Measurements from ENCODE around the gene TRPM3. TPM values are rescaled to one million over a fixed set of nuclear protein-coding genes. Genes with fewer than 3 reads are reported as not detected.

The TRPM3 gene
- total RNA-seq, 1 experiment from 2014 or later = 5.4 TPM

GRCh38 chr9:70580606-70581195 lies 540.7 kb downstream of the TRPM3 start:
- POLR2A ChIA-PET = no interaction called here
- TF ChIP-seq CREB1 (CRISPR knock-in tag; IDR thresholded peaks at IDR 0.05) (no peak), STAT6 (CRISPR knock-in tag; conservative IDR thresholded peaks at IDR 0.05; ENCODE audit: low read depth) (no peak)
- H3K4me3 Mint-ChIP-seq = no peak overlapping the region
- H3K4me1 Mint-ChIP-seq = peaks cover 5% of the 10 kb centered on the region
- no peaks in the 10 kb centered on the region for H3K27me3 Mint-ChIP-seq (ENCODE audit: low read depth)
- H3K27ac Mint-ChIP-seq = no peak overlapping the region
- H3K36me3 Mint-ChIP-seq = no peaks in the 10 kb centered on the region
- no peaks in the 10 kb centered on the region for H3K9me3 Mint-ChIP-seq
- CTCF ChIA-PET = no interaction called here
- no peak for DNase-seq (ENCODE audit: low spot score)
- no peak for ATAC-seq

GRCh38 chr9:70579686-70580085 lies 541.7 kb downstream of the TRPM3 start:
- Mint-ChIP-seq H3K27me3 (ENCODE audit: low read depth) (no peaks in the 10 kb centered on the region), H3K36me3 (no peaks in the 10 kb centered on the region), H3K9me3 (no peaks in the 10 kb centered on the region), H3K27ac (no peak overlapping the region), H3K4me3 (no peak overlapping the region), H3K4me1 (peaks cover 5% of the 10 kb centered on the region)
- ChIA-PET CTCF (interaction anchor here (1.2 kb wide), 1 partner anchor 23 kb away, joined by 3 read pairs; no protein-coding TSS in a partner anchor), POLR2A (no interaction called here)
- DNase-seq (ENCODE audit: low spot score) (no peak), ATAC-seq (no peak)
- TF ChIP-seq NFYB (CRISPR knock-in tag; conservative IDR thresholded peaks at IDR 0.05; ENCODE audit: low read depth) (no peak), E2F1 (CRISPR knock-in tag; IDR thresholded peaks at IDR 0.05) (no peak), RELA (CRISPR knock-in tag; IDR thresholded peaks at IDR 0.05; ENCODE audit: borderline replicate concordance) (no peak), JAZF1 (CRISPR knock-in tag; IDR thresholded peaks at IDR 0.05) (no peak), ARID4B (CRISPR knock-in tag; IDR thresholded peaks at IDR 0.05; ENCODE audit: borderline replicate concordance) (no peak), IRF2 (CRISPR knock-in tag; IDR thresholded peaks at IDR 0.05; ENCODE audit: borderline replicate concordance, low read depth) (no peak), CREM (CRISPR knock-in tag; IDR thresholded peaks at IDR 0.05) (no peak), ELF4 (CRISPR knock-in tag; IDR thresholded peaks at IDR 0.05; ENCODE audit: low read depth) (no peak), ZSCAN18 (CRISPR knock-in tag; IDR thresholded peaks at IDR 0.05) (no peak), FOXK1 (CRISPR knock-in tag; IDR thresholded peaks at IDR 0.05) (no peak), HMGXB4 (CRISPR knock-in tag; IDR thresholded peaks at IDR 0.05) (no peak), MXD4 (CRISPR knock-in tag; IDR thresholded peaks at IDR 0.05; ENCODE audit: borderline replicate concordance) (no peak), SOX15 (CRISPR knock-in tag; IDR thresholded peaks at IDR 0.05) (no peak), IRF1 (CRISPR knock-in tag; IDR thresholded peaks at IDR 0.05) (no peak), ATF2 (CRISPR knock-in tag; IDR thresholded peaks at IDR 0.05; ENCODE audit: borderline replicate concordance, low read depth) (no peak), PRRX2 (CRISPR knock-in tag; IDR thresholded peaks at IDR 0.05) (no peak), FOXJ3 (CRISPR knock-in tag; IDR thresholded peaks at IDR 0.05; ENCODE audit: borderline replicate concordance) (no peak)

Measured in WTC11 (cell line).